GM23338 (cell line): ENCODE data around the gene TMEM163. TPM values are rescaled to one million over a fixed set of nuclear protein-coding genes. Genes with fewer than 3 reads are reported as not detected.

Experiments
- ATAC-seq: fragments of 200-7000 bp; cut with Tn5 transposase; 3 replicates; pipeline ENCODE4 v1.9.1; 2020
- DNase-seq: peaks from one replicate; pipeline ENCODE4 v3.0.0-alpha.2; 2015; ENCODE audit warnings: low spot score
- H2AFZ ChIP-seq: fragments of 200-600 bp; sonication (generic); 2 replicates; pipeline ENCODE4 v1.8.0; 2016; ENCODE audit warnings: antibody characterized with exemption, mild to moderate bottlenecking, moderate library complexity
- H3F3A ChIP-seq: fragments of 200-600 bp; sonication (generic); replicated peaks from 2 replicates; pipeline ENCODE4 v1.8.0; 2017; ENCODE audit warnings: antibody characterized with exemption, mixed run types, low read depth
- H3K27ac ChIP-seq: fragments of 200-600 bp; sonication (generic); 2 replicates; pipeline ENCODE4 v1.6.1; 2016; ENCODE audit warnings: low read depth
- H3K27me3 ChIP-seq: fragments of 200-600 bp; sonication (generic); 2 replicates; pipeline ENCODE4 v1.8.0; 2016; ENCODE audit warnings: mild to moderate bottlenecking, mixed run types, moderate library complexity; ENCODE audit not compliant: insufficient read depth
- H3K36me3 ChIP-seq: fragments of 200-600 bp; sonication (generic); 2 replicates; pipeline ENCODE4 v1.8.0; 2016; ENCODE audit warnings: mild to moderate bottlenecking; ENCODE audit not compliant: insufficient read depth
- H3K4me1 ChIP-seq: fragments of 200-600 bp; sonication (generic); 2 replicates; pipeline ENCODE4 v1.8.0; 2016; ENCODE audit warnings: mild to moderate bottlenecking, moderate library complexity; ENCODE audit not compliant: insufficient read depth
- H3K4me2 ChIP-seq: fragments of 200-600 bp; sonication (generic); 2 replicates; pipeline ENCODE4 v1.7.1; 2017; ENCODE audit warnings: mixed run types
- H3K4me3 ChIP-seq: fragments of 200-600 bp; sonication (generic); 2 replicates; pipeline ENCODE4 v1.6.1; 2016; ENCODE audit warnings: mixed run types
- H3K79me2 ChIP-seq: fragments of 200-600 bp; sonication (generic); replicated peaks from 2 replicates; pipeline ENCODE4 v1.8.0; 2017; ENCODE audit warnings: mild to moderate bottlenecking; ENCODE audit not compliant: insufficient read depth
- H3K9me2 ChIP-seq: fragments of 200-600 bp; sonication (generic); 2 replicates; pipeline ENCODE4 v1.8.0; 2017; ENCODE audit not compliant: insufficient read depth
- H4K20me1 ChIP-seq: fragments of 200-600 bp; sonication (generic); replicated peaks from 2 replicates; pipeline ENCODE4 v1.8.0; 2017; ENCODE audit warnings: mild to moderate bottlenecking; ENCODE audit not compliant: insufficient read depth
- H3K27ac Mint-ChIP-seq: 2 replicates; pipeline ENCODE4 v1.8.0; 2020; ENCODE audit warnings: inconsistent platforms, mild to moderate bottlenecking, moderate library complexity, mixed read lengths
- H3K27me3 Mint-ChIP-seq: 3 replicates; pipeline ENCODE4 v1.8.0; 2022; ENCODE audit warnings: low read depth, mild to moderate bottlenecking, moderate library complexity, mixed read lengths, inconsistent platforms; ENCODE audit not compliant: insufficient read depth, poor library complexity
- H3K36me3 Mint-ChIP-seq: 3 replicates; pipeline ENCODE4 v1.8.0; 2021; ENCODE audit warnings: low read depth, mild to moderate bottlenecking, inconsistent platforms, moderate library complexity, mixed read lengths
- H3K4me1 Mint-ChIP-seq: 3 replicates; pipeline ENCODE4 v1.8.0; 2020; ENCODE audit warnings: mild to moderate bottlenecking, inconsistent platforms, mixed read lengths
- H3K4me3 Mint-ChIP-seq: 3 replicates; pipeline ENCODE4 v1.8.0; 2021; ENCODE audit warnings: moderate library complexity, mild to moderate bottlenecking, inconsistent platforms, mixed read lengths
- H3K9me3 Mint-ChIP-seq: 3 replicates; pipeline ENCODE4 v1.8.0; 2020; ENCODE audit warnings: moderate library complexity, mild to moderate bottlenecking, inconsistent platforms, mixed read lengths
- CREB1 ChIP-seq: fragments of 250-450 bp; sonication (Bioruptor Pico); IDR thresholded peaks from 2 replicates; pipeline ENCODE4 v1.5.0; 2020; ENCODE audit warnings: low read depth, mild to moderate bottlenecking, moderate library complexity
- NANOG ChIP-seq: IDR thresholded peaks from 2 replicates; pipeline ENCODE4 v1.6.1; 2016; ENCODE audit warnings: antibody characterized with exemption, borderline replicate concordance
- STAT1 ChIP-seq: IDR thresholded peaks from one replicate; pipeline ENCODE4 v1.6.1; 2016; ENCODE audit warnings: antibody characterized with exemption; ENCODE audit not compliant: unreplicated experiment
- ZNF114 ChIP-seq: fragments of 250-450 bp; sonication (Bioruptor Pico); IDR thresholded peaks from 2 replicates; pipeline ENCODE4 v1.5.0; 2020; ENCODE audit warnings: mild to moderate bottlenecking, moderate library complexity
- polyA plus RNA-seq: library from polyadenylated mRNA; unstranded; fragments of >200 nt; fragmentation: Nextera tagmentation; extraction: Ambion mirVana; gene quantifications from 2 replicates; pipeline ENCODE4 v1.2.1, GENCODE V29; 2016
- total RNA-seq: library from RNA; depleted of rRNA; stranded (reverse); fragments of >200 nt; shearing (Covaris generic); gene quantifications from 2 replicates; pipeline ENCODE4 v1.2.3, GENCODE V29; 2014
- TF ChIP-seq, protein P1 (sequence below): fragments of 250-450 bp; sonication (Bioruptor Pico); IDR thresholded peaks from 2 replicates; pipeline ENCODE4 v1.5.0; 2020; ENCODE audit warnings: mild to moderate bottlenecking, moderate library complexity

TMEM163 gene
- total and polyA plus RNA-seq, 2 experiments from 2014 or later: 1.1 to 1.8 TPM

DNA sequence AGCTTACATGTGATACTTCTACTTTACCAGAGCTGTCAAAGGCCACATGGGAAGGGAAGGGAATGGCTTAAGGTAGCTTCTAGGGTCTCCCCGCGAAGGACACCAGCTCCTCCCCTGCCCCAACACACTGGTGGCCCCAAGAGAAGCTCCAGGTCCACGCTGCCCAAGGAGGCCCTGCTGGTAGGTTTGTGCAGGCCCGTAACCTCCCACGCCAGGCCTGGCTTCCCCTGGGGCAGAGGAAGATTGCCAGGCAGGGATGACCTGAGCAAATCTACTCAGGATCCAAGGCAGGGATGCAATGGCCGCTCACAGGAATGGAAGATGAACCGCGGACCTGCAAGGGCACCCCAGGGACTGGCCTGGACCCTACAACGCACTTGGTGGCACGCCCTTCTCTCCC is 259.9 kb downstream of the TMEM163 start (continued):
- TF ChIP-seq, protein P1, sequence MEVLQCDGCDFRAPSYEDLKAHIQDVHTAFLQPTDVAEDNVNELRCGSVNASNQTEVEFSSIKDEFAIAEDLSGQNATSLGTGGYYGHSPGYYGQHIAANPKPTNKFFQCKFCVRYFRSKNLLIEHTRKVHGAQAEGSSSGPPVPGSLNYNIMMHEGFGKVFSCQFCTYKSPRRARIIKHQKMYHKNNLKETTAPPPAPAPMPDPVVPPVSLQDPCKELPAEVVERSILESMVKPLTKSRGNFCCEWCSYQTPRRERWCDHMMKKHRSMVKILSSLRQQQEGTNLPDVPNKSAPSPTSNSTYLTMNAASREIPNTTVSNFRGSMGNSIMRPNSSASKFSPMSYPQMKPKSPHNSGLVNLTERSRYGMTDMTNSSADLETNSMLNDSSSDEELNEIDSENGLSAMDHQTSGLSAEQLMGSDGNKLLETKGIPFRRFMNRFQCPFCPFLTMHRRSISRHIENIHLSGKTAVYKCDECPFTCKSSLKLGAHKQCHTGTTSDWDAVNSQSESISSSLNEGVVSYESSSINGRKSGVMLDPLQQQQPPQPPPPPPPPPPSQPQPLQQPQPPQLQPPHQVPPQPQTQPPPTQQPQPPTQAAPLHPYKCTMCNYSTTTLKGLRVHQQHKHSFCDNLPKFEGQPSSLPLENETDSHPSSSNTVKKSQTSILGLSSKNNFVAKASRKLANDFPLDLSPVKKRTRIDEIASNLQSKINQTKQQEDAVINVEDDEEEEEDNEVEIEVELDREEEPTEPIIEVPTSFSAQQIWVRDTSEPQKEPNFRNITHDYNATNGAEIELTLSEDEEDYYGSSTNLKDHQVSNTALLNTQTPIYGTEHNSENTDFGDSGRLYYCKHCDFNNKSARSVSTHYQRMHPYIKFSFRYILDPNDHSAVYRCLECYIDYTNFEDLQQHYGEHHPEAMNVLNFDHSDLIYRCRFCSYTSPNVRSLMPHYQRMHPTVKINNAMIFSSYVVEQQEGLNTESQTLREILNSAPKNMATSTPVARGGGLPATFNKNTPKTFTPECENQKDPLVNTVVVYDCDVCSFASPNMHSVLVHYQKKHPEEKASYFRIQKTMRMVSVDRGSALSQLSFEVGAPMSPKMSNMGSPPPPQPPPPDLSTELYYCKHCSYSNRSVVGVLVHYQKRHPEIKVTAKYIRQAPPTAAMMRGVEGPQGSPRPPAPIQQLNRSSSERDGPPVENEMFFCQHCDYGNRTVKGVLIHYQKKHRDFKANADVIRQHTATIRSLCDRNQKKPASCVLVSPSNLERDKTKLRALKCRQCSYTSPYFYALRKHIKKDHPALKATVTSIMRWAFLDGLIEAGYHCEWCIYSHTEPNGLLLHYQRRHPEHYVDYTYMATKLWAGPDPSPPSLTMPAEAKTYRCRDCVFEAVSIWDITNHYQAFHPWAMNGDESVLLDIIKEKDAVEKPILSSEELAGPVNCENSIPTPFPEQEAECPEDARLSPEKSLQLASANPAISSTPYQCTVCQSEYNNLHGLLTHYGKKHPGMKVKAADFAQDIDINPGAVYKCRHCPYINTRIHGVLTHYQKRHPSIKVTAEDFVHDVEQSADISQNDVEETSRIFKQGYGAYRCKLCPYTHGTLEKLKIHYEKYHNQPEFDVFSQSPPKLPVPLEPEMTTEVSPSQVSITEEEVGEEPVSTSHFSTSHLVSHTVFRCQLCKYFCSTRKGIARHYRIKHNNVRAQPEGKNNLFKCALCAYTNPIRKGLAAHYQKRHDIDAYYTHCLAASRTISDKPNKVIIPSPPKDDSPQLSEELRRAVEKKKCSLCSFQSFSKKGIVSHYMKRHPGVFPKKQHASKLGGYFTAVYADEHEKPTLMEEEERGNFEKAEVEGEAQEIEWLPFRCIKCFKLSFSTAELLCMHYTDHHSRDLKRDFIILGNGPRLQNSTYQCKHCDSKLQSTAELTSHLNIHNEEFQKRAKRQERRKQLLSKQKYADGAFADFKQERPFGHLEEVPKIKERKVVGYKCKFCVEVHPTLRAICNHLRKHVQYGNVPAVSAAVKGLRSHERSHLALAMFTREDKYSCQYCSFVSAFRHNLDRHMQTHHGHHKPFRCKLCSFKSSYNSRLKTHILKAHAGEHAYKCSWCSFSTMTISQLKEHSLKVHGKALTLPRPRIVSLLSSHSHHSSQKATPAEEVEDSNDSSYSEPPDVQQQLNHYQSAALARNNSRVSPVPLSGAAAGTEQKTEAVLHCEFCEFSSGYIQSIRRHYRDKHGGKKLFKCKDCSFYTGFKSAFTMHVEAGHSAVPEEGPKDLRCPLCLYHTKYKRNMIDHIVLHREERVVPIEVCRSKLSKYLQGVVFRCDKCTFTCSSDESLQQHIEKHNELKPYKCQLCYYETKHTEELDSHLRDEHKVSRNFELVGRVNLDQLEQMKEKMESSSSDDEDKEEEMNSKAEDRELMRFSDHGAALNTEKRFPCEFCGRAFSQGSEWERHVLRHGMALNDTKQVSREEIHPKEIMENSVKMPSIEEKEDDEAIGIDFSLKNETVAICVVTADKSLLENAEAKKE (CRISPR knock-in tag): no peak

DNA sequence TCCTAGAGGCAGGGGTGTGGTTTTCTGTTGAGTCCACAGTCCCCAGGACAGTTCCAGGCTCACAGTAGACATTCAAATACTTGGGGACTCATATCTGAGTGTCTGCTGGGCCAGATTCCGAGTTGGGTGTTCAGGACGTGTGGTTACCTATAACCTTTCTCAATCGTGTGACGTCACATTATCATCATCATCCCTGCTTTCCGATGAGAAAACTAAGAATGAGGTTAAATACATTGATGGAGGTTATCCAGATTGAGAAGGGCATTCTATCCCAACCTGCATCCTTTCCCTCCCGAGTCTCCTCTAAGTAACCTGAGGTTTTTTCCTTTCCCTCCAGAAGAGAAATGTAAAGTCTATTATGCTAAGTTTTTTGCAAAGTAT is 260.3 kb downstream of the TMEM163 start:
- Mint-ChIP-seq H3K4me1 (peaks cover 4% of the 10 kb centered on the region; the same call in 2 of the 3 replicates), H3K27ac (no peak overlapping the region), H3K4me3 (no peak overlapping the region), H3K36me3 (no peaks in the 10 kb centered on the region), H3K9me3 (no peaks in the 10 kb centered on the region; the same call in 2 of the 3 replicates), H3K27me3 (no peaks in the 10 kb centered on the region)
- Histone ChIP-seq H3F3A (no peaks in the 10 kb centered on the region), H3K79me2 (no peaks in the 10 kb centered on the region), H3K27me3 (no peaks in the 10 kb centered on the region), H3K36me3 (no peaks in the 10 kb centered on the region), H3K9me2 (no peaks in the 10 kb centered on the region), H3K4me3 (no peak overlapping the region), H3K4me1 (no peaks in the 10 kb centered on the region), H2AFZ (no peak overlapping the region), H3K4me2 (no peak overlapping the region), H3K27ac (no peak overlapping the region), H4K20me1 (no peaks in the 10 kb centered on the region)
- TF ChIP-seq NANOG (no peak), ZNF114 (CRISPR knock-in tag) (no peak), STAT1 (no peak), CREB1 (CRISPR knock-in tag) (no peak)
- no peak for DNase-seq
- no peak for ATAC-seq
